AG09319 (cell line): ENCODE data around the gene NDUFS7.

Source experiments
- DNase-seq: peaks from one replicate; pipeline ENCODE4 v3.0.0-alpha.2; 2010; ENCODE audit warnings: low read depth; ENCODE audit errors: extremely low read depth
- CTCF ChIP-seq: IDR thresholded peaks from 2 replicates; pipeline ENCODE4 v1.5.1; 2011; ENCODE audit warnings: low read depth, mild to moderate bottlenecking, inconsistent platforms, low read length, moderate library complexity

Gene NDUFS7

GRCh38 chr19:1387684-1388636, 4.3 kb downstream of the NDUFS7 start:
- TF ChIP-seq CTCF: no peak
- no peak for DNase-seq

- DNase-seq: no peak
- no peak for TF ChIP-seq CTCF
Observed at GRCh38 chr19:1388637-1389026, 4.9 kb downstream of the NDUFS7 start.

DNA sequence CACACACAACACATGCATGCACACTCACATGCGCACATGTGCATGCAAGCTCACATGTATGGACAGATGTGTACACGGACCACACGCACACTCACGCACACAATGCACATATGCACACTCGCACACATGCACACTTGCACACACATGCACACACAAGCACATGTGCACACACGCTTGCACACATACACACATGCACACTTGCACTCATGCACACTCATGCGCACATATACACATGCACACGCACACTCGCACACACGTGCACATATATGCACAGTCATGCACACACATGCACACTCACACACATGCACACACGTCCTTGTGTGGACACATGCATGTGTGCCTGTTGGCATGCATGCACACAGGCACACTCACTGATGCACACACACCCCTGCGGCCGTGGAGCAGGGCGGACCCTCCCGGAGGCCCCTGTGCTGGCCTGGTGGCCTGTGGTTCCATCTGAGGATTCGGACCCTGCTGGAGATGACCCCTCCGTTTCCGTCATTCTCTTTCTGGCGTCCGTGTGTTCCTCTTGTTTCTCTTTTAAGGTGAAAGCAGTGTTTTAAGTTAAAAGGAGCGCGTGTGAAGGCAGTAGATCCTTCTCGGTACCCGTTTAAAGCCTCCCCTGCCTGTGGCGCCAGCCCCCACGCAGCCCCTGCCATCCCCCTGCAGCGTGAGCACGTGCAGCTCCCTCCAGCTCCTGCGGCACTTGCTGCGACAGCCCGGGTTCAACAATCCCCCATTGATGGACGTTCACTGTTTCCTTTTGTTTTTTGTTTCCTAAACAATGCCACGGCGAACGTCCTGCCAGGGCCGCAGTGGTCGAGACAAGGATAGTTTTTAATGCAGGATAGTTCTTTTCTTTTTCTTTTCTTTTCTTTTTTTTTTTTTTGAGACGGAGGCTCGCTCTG, 5.6 kb downstream of the NDUFS7 start:
- no peak for TF ChIP-seq CTCF
- DNase-seq: no peak

DNA sequence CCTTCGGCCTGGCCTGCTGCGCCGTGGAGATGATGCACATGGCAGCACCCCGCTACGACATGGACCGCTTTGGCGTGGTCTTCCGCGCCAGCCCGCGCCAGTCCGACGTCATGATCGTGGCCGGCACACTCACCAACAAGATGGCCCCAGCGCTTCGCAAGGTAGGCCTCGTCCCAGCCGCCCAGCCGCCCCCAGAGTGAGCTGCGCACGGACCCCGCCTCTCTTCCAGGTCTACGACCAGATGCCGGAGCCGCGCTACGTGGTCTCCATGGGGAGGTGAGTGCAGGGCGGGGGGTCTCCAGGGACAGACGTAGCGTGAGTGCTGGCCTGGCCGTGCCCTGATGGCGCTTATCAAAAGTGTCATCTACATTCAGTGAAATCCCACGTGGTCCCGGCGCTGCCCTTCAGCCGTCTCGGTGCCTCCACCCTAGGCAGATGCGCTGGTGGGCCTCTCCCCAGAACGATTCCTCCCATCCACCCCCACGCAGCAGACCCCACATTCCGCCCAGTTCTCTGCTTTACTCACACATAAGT, 7.2 kb downstream of the NDUFS7 start:
- TF ChIP-seq CTCF: no peak
- no peak for DNase-seq

- TF ChIP-seq CTCF: no peak
- DNase-seq: no peak
Observed at GRCh38 chr19:1392407-1392806, 8.7 kb downstream of the NDUFS7 start.

DNA sequence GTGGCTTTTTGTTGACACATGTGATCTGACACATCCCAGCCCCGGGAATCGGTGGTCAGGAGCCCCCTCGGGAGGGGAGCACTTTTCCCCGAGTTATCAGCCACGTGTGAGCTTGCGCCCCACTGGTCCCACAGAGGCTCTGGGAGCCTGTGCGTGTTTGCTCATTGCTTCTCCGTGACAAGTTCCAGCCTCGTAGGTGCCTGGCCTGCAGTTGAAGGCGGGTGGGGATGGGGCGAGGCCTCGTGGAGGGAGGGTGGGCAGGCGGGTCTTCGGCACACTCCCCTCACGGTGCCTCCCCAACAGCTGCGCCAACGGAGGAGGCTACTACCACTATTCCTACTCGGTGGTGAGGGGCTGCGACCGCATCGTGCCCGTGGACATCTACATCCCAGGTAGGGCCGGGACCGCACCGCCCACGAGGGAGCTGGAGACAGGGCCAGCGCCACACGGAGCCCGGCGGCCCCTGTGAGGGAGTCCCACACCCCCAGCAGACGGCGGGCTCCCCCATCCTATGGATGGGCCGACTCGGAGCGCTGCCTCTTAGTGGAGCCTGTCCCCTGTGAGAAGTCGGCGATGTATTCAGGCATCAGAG, 9.3 kb downstream of the NDUFS7 start:
- TF ChIP-seq CTCF: no peak
- DNase-seq: no peak
